Activated B cell treated with CpG ODN at 0.5 μM for 24 hours (primary cell): ENCODE measurements around the gene FYN. TPM values are rescaled to one million over a fixed set of nuclear protein-coding genes. Genes with fewer than 3 reads are reported as not detected.

Experiments
- ATAC-seq: fragments of 200-7000 bp; cut with Tn5 transposase; one replicate; pipeline ENCODE4 v1.10.0; 2021; ENCODE audit warnings: low read depth, mild to moderate bottlenecking, moderate library complexity
- CTCF ChIA-PET: fragments of 350-600 bp; sonication (Branson Sonifier 250); formaldehyde crosslinking; loops from one replicate; lab custom pipeline; 2021; ENCODE audit warnings: antibody characterized with exemption; lab: Charles Lee
- POLR2A ChIA-PET: fragments of 350-600 bp; sonication (Branson Sonifier 250); formaldehyde crosslinking; loops from one replicate; lab custom pipeline; 2021; ENCODE audit warnings: antibody characterized with exemption; lab: Charles Lee
- DNase-seq: peaks from one replicate; pipeline ENCODE4 v3.0.0; 2022
- H3K27ac Mint-ChIP-seq: one replicate; pipeline ENCODE4 v1.8.0; 2020; ENCODE audit warnings: mixed read lengths
- H3K27me3 Mint-ChIP-seq: one replicate; pipeline ENCODE4 v1.8.0; 2021; ENCODE audit warnings: mixed read lengths
- H3K36me3 Mint-ChIP-seq: one replicate; pipeline ENCODE4 v1.8.0; 2021; ENCODE audit warnings: low read depth, mixed read lengths
- H3K4me1 Mint-ChIP-seq: one replicate; pipeline ENCODE4 v1.8.0; 2021; ENCODE audit warnings: mixed read lengths
- H3K4me3 Mint-ChIP-seq: one replicate; pipeline ENCODE4 v1.8.0; 2020; ENCODE audit warnings: mild to moderate bottlenecking, mixed read lengths
- H3K9me3 Mint-ChIP-seq: one replicate; pipeline ENCODE4 v1.8.0; 2020; ENCODE audit warnings: mixed read lengths
- CTCF ChIP-seq: fragments of 200-600 bp; IDR thresholded peaks from one replicate; pipeline ENCODE4 v1.8.0; 2022; ENCODE audit warnings: antibody characterized with exemption, mild to moderate bottlenecking
- intact Hi-C: fragments of 100-400 bp; cut with micrococcal nuclease; formaldehyde crosslinking; loops from one replicate; pipeline ENCODE4 v1.15.1; 2024
- total RNA-seq: library from RNA; stranded (reverse); gene quantifications from 2 replicates; pipeline ENCODE4 v1.2.3, GENCODE V29; 2022

The FYN gene
- total RNA-seq, 1 donor from 2014 or later: 64.7 TPM

- Mint-ChIP-seq H3K36me3 (peaks cover 11% of the 10 kb centered on the region), H3K27me3 (no peaks in the 10 kb centered on the region), H3K9me3 (no peaks in the 10 kb centered on the region), H3K4me1 (peaks cover 87% of the 10 kb centered on the region), H3K27ac (peak overlapping the region; percentile 36), H3K4me3 (peak overlapping the region; percentile 70)
- CTCF ChIA-PET: interaction anchor here (1.5 to 1.7 kb wide), 3 partner anchors 14 to 282 kb away, joined by 3 read pairs; no protein-coding TSS in a partner anchor
- peak; percentile 62 for ATAC-seq
- POLR2A ChIA-PET: interaction anchor here (1.0 to 2.0 kb wide), 2 partner anchors 14 to 83 kb away, joined by 3 to 6 read pairs; no protein-coding TSS in a partner anchor
- intact Hi-C loops: loop anchor here (1.0 to 5.0 kb wide), 2 partner anchors 11 to 80 kb away; no protein-coding TSS in a partner anchor
- TF ChIP-seq CTCF: no peak
- no peak for DNase-seq
Measured at GRCh38 chr6:111761783-111762312, 111.4 kb downstream of the FYN start.

- ATAC-seq: no peak
Measured at GRCh38 chr6:111761212-111761611, 112.0 kb downstream of the FYN start.

GRCh38 chr6:111759836-111760785 is 113.1 kb downstream of the FYN start:
- DNase-seq: no peak
- intact Hi-C loops: loop anchor here (5.0 kb wide), 1 partner anchor 82 kb away; no protein-coding TSS in a partner anchor

More at GRCh38 chr6:111761212-111761611, 112.0 kb downstream of the FYN start:
- Mint-ChIP-seq H3K27me3 (no peaks in the 10 kb centered on the region), H3K36me3 (peaks cover 11% of the 10 kb centered on the region), H3K4me3 (no peak overlapping the region), H3K4me1 (peaks cover 81% of the 10 kb centered on the region), H3K27ac (no peak overlapping the region), H3K9me3 (no peaks in the 10 kb centered on the region)
- no peak for TF ChIP-seq CTCF
- ChIA-PET CTCF (interaction anchor here (1.5 kb wide), 1 partner anchor 282 kb away, joined by 3 read pairs; no protein-coding TSS in a partner anchor), POLR2A (interaction anchor here (2.0 kb wide), 1 partner anchor 84 kb away, joined by 6 read pairs; no protein-coding TSS in a partner anchor)
- DNase-seq: no peak
- intact Hi-C loops: loop anchor here (5.0 kb wide), 1 partner anchor 81 kb away; no protein-coding TSS in a partner anchor

GRCh38 chr6:111759331-111759835 is 113.9 kb downstream of the FYN start:
- POLR2A ChIA-PET: no interaction called here
- ATAC-seq (no peak), DNase-seq (no peak)
- peaks cover 11% of the 10 kb centered on the region for H3K36me3 Mint-ChIP-seq
- H3K27me3 Mint-ChIP-seq: no peaks in the 10 kb centered on the region
- H3K27ac Mint-ChIP-seq: no peak overlapping the region
- no peaks in the 10 kb centered on the region for H3K9me3 Mint-ChIP-seq
- H3K4me3 Mint-ChIP-seq: no peak overlapping the region
- CTCF ChIA-PET: no interaction called here
- H3K4me1 Mint-ChIP-seq: peaks cover 63% of the 10 kb centered on the region
- no peak for TF ChIP-seq CTCF
- intact Hi-C loops: no loop called here

More at GRCh38 chr6:111759836-111760785, 113.1 kb downstream of the FYN start:
- TF ChIP-seq CTCF: no peak
- Mint-ChIP-seq H3K36me3 (peaks cover 11% of the 10 kb centered on the region), H3K27me3 (no peaks in the 10 kb centered on the region), H3K4me1 (peaks cover 70% of the 10 kb centered on the region), H3K27ac (no peak overlapping the region), H3K4me3 (no peak overlapping the region), H3K9me3 (no peaks in the 10 kb centered on the region)
- ChIA-PET CTCF (no interaction called here), POLR2A (no interaction called here)
- no peak for ATAC-seq
